ENCODE measurements around the gene KLF13.

- TF ChIP-seq CTCF (IDR thresholded peaks at IDR 0.05; ENCODE audit: low read length) (no peak), EZH2phosphoT487 (IDR thresholded peaks at IDR 0.05; ENCODE audit: low read length) (no peak)
Measured at GRCh38 chr15:31280831-31281216, 45.8 kb upstream of the KLF13 start.
